ENCODE data around the gene SFT2D2.
"Not testable (repeated sequence)": the region's sequence is repeated elsewhere in the genome, so short reads cannot be mapped to it uniquely, and the experiment has no call there.

The SFT2D2 gene

GRCh38 chr1:168225476-168226190 lies at the start of gene SFT2D2:
Gene SFT2D2 (plus strand): TSS chr1:168226004. CDS start chr1:168226080, 76 bp downstream.
- TF ChIP-seq, protein P1, sequence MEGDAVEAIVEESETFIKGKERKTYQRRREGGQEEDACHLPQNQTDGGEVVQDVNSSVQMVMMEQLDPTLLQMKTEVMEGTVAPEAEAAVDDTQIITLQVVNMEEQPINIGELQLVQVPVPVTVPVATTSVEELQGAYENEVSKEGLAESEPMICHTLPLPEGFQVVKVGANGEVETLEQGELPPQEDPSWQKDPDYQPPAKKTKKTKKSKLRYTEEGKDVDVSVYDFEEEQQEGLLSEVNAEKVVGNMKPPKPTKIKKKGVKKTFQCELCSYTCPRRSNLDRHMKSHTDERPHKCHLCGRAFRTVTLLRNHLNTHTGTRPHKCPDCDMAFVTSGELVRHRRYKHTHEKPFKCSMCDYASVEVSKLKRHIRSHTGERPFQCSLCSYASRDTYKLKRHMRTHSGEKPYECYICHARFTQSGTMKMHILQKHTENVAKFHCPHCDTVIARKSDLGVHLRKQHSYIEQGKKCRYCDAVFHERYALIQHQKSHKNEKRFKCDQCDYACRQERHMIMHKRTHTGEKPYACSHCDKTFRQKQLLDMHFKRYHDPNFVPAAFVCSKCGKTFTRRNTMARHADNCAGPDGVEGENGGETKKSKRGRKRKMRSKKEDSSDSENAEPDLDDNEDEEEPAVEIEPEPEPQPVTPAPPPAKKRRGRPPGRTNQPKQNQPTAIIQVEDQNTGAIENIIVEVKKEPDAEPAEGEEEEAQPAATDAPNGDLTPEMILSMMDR (IDR thresholded peaks at IDR 0.05; ENCODE audit: insufficient read depth, low read depth, low read length, missing control alignments), result no peak
- peak; percentile 83 for DNase-seq (ENCODE audit: low read depth)
- peak within 1 kb of the TSS; percentile 83 for H3K4me3 ChIP-seq (ENCODE audit: low read length)

DNA sequence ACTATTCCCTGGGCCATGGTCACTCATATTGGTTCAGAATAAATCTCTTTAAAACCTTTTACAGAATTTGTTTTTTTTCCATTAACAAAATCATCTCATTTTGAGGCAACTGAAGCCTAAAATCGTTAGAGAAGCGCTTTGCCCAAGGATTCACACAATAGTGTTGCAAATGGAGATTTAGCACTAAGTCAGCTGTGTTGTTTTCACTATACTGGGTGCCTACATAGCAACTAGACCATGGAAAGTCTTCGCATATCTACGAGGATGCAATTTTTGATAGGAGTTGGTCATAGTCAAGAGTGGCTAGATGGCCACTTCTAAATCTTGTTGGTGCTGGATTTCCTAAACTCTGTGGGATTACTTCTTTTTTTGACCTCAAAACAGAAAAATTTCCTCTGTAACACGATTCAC lies 47.6 kb upstream of the SFT2D2 start:
- no peak for DNase-seq (ENCODE audit: low read depth)
- peak overlapping the region; percentile 94 for H3K4me3 ChIP-seq (ENCODE audit: low read length)
- TF ChIP-seq, protein P1 (IDR thresholded peaks at IDR 0.05; ENCODE audit: insufficient read depth, low read depth, low read length, missing control alignments), result no peak

DNA sequence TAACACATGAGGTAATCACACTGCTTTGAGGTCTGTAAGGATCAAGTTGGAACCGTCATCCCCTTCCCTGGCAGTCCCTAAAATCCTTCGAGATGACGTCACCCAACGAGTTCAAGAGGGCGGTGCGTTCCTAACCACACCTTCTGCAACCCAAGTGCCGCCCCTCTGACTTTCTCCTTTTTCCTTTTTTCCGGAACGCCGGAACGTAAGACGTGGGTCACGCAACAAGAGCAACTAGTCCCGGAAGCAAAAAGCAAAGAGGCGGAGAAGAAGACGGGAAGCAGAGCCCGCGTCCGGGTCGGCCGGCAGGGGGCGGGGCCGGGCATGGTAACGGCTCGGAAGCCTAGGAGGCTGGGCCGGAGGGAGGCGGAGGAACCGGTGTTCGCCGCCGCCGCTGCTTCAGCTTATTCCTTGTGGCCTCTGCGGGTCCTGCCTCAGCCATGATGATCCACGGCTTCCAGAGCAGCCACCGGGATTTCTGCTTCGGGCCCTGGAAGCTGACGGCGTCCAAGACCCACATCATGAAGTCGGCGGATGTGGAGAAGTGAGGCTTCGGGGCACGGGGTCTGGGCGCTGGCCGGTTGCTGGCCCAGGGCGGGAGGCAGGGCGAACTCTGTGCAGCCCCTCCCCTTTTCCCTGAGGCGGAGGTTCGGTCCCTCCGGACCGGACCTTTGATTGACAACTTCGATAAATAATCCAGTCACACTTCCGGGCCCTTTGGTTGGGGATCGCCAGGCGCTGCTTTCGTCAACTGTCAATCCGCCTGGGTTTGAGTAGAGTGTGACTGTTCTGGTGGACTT lies 47.0 kb upstream of the SFT2D2 start, which contains the start of gene TIPRL:
TIPRL (plus strand) TSS at position 325 of the 800 bp plus-strand sequence; CDS start at position 441, 116 bp downstream.
- TF ChIP-seq, protein P1 (IDR thresholded peaks at IDR 0.05; ENCODE audit: insufficient read depth, low read depth, low read length, missing control alignments), result peak; percentile 65
- DNase-seq (ENCODE audit: low read depth), result peak; percentile 98
- peak within 1 kb of the TSS; percentile 94 for H3K4me3 ChIP-seq (ENCODE audit: low read length)

- TF ChIP-seq, protein P1 (IDR thresholded peaks at IDR 0.05; ENCODE audit: insufficient read depth, low read depth, low read length, missing control alignments), result no peak
- H3K4me3 ChIP-seq (ENCODE audit: low read length), result peak overlapping the region; percentile 94
- peak; percentile 13 for DNase-seq (ENCODE audit: low read depth)
Observed at GRCh38 chr1:168179438-168180147, 46.2 kb upstream of the SFT2D2 start.

DNA sequence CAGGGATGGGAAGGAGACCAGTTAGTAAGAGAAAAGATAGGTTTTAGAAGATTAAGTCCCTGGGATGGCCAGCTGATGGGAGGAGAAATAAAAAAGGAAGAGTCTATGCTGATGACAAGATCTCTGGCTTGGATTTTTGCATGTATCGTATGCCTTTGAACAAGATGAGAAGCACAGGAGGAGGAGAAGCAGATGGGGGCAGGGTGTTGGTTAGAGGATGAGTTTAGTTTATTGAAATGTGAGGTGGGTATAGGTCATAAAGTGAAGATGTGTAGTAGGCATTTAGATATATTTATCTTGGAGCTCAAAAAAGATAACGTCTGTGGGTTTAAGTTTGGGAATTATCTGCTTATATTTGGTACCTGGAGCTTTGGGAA lies 45.7 kb upstream of the SFT2D2 start:
- TF ChIP-seq, protein P1 (IDR thresholded peaks at IDR 0.05; ENCODE audit: insufficient read depth, low read depth, low read length, missing control alignments), result no peak
- H3K4me3 ChIP-seq (ENCODE audit: low read length), result peak overlapping the region; percentile 94
- DNase-seq (ENCODE audit: low read depth), result peak; percentile 6

- not testable (repeated sequence) for DNase-seq (ENCODE audit: low read depth); H3K4me3 ChIP-seq (ENCODE audit: low read length)
Observed at GRCh38 chr1:168181063-168181720, 44.6 kb upstream of the SFT2D2 start.
